ENCODE data around the gene TERF2IP. TPM values are rescaled to one million over a fixed set of nuclear protein-coding genes. Genes with fewer than 3 reads are reported as not detected.
A peak's percentile ranks its signal among the peaks of the same experiment; 100 is the strongest.

TERF2IP gene
- total and polyA plus RNA-seq, 2 experiments from 2014 or later, result 12.0 to 18.0 TPM

- no peak for TF ChIP-seq ETS1 (IDR thresholded peaks at IDR 0.05)
- no peak for TF ChIP-seq JUNB (IDR thresholded peaks at IDR 0.05; ENCODE audit: unreplicated experiment)
- no peak for TF ChIP-seq ZNF114 (CRISPR knock-in tag; IDR thresholded peaks at IDR 0.05)
- TF ChIP-seq STAT1 (IDR thresholded peaks at IDR 0.05; ENCODE audit: unreplicated experiment), result no peak
- no peak for TF ChIP-seq NANOG (IDR thresholded peaks at IDR 0.05; ENCODE audit: borderline replicate concordance)
- TF ChIP-seq EZH2 (IDR thresholded peaks at IDR 0.05; ENCODE audit: low read depth, unreplicated experiment), result no peak
- no peak for TF ChIP-seq EZH2phosphoT487 (IDR thresholded peaks at IDR 0.05; ENCODE audit: unreplicated experiment)
Measured at GRCh38 chr16:75618780-75619179, 28.8 kb upstream of the TERF2IP start (continued).

- Histone ChIP-seq H3K4me2 (no peak overlapping the region), H2AFZ (no peak overlapping the region), H3K27ac (ENCODE audit: low read depth) (no peak overlapping the region), H3K4me3 (no peak overlapping the region), H4K20me1 (replicated peaks; ENCODE audit: insufficient read depth) (no peaks in the 10 kb centered on the region; the same call in 1 of the 2 replicates), H3K4me1 (ENCODE audit: insufficient read depth) (peaks cover 7% of the 10 kb centered on the region; the same call in 1 of the 2 replicates), H3F3A (replicated peaks; ENCODE audit: low read depth) (peaks cover 2% of the 10 kb centered on the region; the same call in 1 of the 2 replicates), H3K36me3 (ENCODE audit: insufficient read depth) (peaks cover 10% of the 10 kb centered on the region), H3K27me3 (ENCODE audit: insufficient read depth) (no peaks in the 10 kb centered on the region), H3K79me2 (replicated peaks; ENCODE audit: insufficient read depth) (peaks cover 10% of the 10 kb centered on the region; the same call in 1 of the 2 replicates), H3K9me2 (ENCODE audit: insufficient read depth) (no peaks in the 10 kb centered on the region)
- peaks cover 2% of the 10 kb centered on the region for H3K27me3 Mint-ChIP-seq (ENCODE audit: insufficient read depth, low read depth, poor library complexity)
- H3K4me3 Mint-ChIP-seq, result 0 out of 3 replicates have a peak overlapping the region, but pooled peaks have one; percentile 97
- peaks cover 4% of the 10 kb centered on the region for H3K4me1 Mint-ChIP-seq
- no peak overlapping the region; the same call in 1 of the 2 replicates for H3K27ac Mint-ChIP-seq
- ATAC-seq (no peak), DNase-seq (ENCODE audit: low spot score) (no peak)
- TF ChIP-seq CREB1 (CRISPR knock-in tag; IDR thresholded peaks at IDR 0.05; ENCODE audit: low read depth) (no peak), ZNF462 (CRISPR knock-in tag; IDR thresholded peaks at IDR 0.05) (no peak), REST (IDR thresholded peaks at IDR 0.05; ENCODE audit: unreplicated experiment) (no peak), NANOG (IDR thresholded peaks at IDR 0.05; ENCODE audit: borderline replicate concordance) (no peak), STAT1 (IDR thresholded peaks at IDR 0.05; ENCODE audit: unreplicated experiment) (no peak), ETS1 (IDR thresholded peaks at IDR 0.05) (no peak), ZNF331 (CRISPR knock-in tag; IDR thresholded peaks at IDR 0.05; ENCODE audit: low read depth) (no peak)
- no peaks in the 10 kb centered on the region for H3K9me3 Mint-ChIP-seq
- H3K36me3 Mint-ChIP-seq (ENCODE audit: low read depth), result peaks cover 42% of the 10 kb centered on the region
Measured at GRCh38 chr16:75620326-75621169, 27.0 kb upstream of the TERF2IP start.
